ENCODE measurements around the gene TBC1D9B.

TBC1D9B gene

DNA sequence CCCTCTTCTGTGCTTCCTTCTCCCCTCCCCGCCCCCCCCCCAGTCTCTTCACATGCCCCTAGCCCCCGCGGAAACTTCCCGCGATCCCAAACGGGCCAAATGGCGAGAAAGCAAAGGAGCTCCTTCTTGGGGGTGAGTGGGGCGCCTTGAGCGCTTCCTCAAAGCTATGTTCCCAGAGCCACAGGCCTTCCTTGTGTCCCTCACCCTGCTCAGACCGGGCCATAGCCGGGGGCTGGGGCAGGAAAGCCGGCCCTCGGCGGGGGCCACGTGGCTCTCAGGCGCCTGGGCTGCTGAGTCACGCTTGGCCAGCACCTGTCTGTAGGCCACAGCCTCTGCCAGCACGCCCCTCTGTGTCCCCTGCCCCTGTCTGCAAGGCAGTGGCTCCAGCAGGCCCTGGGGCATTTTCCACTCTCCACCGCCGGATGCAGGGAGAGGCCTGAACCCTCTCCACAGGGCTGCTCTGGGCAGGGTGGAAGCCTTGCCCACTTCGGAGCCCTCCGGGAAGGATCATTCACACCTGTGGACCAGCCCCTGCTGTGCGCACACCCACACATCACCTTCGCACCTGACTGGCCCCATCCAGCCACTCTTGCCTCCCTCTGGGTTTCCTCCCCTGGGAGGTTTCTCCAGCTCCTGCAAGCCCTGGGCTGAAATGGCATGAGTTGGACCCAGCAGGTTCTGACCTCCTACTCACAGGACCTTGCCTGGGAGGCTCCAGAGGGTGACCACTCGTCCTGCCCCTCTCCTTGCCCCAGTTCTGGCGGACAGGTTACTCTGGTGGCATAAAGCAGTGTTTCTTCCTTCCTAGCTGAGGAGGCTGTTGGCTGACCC, 88.2 kb downstream of the TBC1D9B start:
- peak; percentile 49 to 53 for DNase-seq

DNA sequence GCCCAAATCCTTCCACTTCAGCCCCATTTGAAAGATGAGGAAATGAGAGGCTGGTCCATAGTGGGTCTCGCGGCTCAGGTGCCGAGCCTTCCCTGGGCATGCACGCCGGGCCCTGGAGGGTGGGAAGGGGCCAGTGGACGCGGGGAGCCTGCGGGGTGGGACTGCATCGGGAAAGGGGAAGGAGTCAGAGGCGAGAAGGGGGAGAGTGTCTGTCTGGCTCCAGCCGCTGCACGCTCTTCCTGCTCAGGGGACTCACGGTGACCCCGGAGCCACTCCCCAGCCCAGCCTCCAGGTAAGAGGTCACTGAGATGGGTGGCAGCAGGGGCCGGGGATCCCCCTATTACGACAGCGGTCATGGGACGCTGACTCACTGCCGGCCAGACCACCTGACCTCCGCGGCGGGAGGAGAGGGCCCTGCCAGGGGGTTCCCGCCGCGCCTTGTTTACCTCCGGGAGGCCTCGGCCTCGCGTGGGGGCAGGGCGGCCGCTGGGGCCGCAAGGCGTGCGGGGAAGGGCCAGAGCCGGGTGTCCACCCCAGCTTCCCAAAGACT, 88.9 kb downstream of the TBC1D9B start:
- DNase-seq = peak; percentile 83 to 88

DNA sequence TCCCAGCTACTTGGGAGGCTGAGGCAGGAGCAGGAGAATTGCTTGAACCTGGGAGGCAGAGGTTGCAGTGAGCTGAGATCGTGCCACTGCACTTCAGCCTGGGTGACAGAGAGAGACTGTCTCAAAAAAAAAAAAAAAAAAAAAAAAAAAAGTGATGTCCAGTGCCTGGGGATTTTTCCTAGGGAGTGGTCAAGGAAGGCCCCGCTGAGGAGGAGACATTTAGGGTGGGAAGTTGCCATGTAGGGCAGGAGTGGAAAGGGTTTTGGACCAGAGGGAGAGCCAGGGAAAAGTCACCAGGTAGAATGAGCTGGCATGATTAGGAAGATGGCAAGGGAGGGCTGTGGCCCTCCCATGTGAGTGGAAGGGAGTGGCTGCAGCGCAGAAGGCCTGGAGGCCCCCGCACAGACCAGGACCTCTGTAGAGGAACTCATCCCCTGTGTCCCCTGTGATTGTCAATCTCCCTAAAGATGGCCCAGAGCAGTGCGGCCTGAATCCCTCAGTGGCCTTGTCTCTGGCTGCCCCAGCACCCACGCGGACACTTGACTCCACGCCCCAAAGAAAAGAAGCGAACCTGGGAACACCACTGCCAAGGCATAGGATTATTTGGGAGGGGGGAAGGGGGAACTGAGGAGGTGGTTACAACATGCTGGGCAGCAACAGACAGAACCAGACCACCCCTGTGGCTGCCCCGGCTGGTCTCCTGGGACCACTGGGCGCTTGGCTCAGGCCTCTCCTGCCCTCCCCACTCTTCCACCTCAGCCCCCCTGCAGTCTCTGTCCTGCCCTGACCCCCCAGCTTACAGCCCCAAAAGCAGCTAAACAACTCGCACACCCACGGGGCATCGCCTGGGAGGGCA, 89.6 kb downstream of the TBC1D9B start:
- no peak for DNase-seq

DNA sequence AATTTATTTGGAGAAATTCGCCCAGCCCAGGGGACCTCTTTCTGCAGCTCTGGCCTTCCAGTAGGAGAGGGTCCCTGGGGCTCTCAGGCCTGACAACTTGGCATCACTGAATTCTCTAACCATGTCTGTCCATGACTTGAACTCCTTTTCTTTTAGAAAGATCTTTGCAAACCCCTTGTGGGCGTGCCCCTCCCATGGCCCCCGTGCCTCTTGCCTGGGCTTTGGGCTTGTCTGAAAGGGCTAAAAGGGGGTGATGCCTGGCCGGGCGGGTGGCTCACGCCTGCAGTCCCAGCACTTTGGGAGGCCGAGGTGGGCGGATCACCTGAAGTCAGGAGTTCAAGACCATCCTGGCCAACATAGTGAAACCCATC, 90.2 kb downstream of the TBC1D9B start:
- no peak for DNase-seq

DNA sequence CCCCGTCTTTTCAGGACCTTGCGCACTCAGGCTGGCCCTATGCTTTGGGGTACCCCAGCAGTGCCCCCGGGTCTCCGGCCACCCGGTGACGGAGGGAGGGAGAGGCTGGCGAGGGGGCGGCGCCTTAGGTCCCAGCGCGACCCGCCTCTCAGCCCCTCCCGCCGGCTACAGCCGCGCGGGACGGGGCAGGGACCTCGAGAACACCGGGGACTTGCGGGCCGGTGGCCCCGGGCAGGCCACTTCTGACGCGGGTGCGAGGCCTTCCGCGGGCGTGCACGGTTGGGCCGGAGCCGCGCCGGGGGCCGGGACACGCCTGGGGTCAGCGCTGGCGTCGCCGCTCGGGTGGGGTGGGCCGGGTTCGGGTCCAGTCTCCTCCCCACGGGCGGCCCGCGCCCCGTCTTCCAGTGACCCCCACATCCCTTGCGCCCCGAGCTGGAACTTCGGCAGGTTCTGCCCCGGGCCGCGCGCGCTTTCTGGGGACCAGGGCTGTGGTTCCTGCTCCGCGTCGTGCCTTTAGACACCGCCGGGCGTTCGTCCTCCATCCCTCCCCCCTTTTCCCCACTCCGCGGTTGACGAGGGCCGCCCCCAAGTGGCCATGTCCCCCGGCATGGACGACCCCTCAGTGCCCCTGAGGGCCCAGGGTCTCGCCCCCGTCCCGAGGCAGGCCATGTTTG, 90.8 kb downstream of the TBC1D9B start:
- DNase-seq = no peak

DNA sequence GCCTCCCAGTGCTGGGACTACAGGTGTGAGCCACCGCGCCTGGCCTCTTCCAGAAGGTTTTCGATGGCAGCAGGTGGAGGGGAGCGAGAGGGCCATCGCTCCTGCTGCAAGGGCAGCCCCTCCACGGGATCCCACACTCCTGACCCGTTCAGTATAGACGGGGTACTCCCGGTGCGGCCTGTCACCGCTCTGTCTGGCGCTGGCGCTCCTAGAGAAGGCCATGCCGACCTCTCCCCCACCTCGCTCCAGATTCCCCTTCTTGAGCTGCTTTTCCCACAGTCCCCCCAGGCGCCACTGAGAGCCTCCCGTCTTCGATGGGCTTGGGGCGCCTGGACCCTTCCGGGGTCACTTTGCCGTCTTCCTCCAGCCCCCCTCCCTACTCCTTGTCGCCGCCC, 91.3 kb downstream of the TBC1D9B start:
- DNase-seq = no peak

DNA sequence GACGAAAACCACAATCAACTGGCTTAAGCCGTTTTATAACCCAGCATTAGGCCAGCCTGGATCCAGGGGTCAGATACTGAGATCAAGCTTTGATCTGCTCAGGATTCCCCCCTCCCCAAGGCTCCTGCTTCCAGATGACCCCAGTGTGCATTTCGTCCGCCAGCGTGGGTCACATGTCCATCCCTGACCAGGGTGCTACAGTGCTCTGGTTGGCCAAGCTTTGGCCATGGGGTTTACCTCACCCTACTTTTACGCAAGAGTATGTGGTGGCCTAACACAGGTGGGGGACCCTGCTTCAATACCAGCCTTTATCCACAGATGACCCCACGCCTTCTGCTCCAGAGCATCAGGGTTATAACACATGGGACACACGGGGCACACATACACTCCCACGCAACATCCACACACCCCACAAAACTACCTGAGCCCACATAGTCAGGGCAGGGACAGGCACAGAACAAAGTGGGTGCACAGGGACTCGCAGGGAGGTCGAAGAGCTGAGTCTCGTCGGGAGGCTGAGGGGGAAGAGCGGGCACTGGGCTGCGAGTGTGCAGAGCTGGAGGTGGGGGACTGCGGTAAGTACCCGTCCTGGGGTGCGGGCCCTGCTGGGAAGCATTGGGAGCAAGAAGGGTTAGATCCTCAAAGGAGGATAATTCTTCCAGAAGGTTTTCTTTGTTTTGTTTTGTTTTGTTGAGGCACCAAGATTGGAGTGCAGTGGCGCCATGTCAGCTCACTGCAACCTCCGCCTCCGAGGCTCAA, 92.0 kb downstream of the TBC1D9B start:
- DNase-seq = no peak

DNA sequence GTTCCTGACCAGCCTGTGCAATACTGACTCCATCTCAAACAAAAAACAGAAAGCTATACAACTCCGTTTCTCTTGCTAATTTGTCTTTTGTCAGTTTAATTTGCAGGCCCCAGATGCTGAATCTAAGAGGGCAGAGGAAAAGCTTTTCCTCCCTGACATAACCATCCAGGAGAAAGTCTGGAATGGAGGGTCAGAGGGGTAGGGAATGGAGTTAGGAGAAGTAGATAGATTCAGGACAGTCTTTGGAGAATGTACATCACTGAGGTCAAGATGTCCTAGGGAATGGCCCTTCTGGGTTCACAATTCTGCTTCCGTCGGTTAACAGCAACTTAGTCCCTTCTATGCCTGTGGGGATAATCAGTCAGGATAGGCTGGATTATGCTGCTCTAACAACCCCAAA, 93.6 kb downstream of the TBC1D9B start:
- DNase-seq = no peak

DNA sequence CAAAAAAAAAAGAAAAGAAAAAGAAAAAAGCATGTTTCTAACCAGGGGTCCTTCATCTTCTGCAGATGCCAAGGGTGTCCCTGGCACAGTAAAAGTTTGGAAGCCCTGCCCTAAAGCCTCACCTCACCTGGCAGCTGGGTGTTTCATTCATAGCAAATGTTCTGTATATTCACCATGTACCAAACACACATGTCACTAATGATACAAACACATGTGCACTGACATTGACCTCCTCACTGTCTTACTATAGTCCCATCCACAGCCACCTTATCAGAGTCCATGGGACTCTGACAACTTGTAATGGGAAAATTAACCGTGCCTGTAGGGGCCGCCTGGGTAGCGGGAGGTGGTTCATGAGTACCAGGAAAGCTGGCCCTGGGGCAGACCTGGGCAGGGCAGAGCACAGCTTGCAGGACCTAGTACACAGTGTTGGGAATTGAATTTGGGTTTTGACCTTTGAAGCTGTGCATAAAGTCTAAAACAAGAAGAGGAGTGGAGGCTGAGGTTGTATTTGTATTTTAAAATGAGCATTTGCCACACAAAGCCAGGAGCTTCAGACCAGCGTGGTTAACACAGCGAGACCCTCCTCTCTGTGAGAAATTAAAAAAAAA, 94.6 kb downstream of the TBC1D9B start:
- no peak for DNase-seq

DNA sequence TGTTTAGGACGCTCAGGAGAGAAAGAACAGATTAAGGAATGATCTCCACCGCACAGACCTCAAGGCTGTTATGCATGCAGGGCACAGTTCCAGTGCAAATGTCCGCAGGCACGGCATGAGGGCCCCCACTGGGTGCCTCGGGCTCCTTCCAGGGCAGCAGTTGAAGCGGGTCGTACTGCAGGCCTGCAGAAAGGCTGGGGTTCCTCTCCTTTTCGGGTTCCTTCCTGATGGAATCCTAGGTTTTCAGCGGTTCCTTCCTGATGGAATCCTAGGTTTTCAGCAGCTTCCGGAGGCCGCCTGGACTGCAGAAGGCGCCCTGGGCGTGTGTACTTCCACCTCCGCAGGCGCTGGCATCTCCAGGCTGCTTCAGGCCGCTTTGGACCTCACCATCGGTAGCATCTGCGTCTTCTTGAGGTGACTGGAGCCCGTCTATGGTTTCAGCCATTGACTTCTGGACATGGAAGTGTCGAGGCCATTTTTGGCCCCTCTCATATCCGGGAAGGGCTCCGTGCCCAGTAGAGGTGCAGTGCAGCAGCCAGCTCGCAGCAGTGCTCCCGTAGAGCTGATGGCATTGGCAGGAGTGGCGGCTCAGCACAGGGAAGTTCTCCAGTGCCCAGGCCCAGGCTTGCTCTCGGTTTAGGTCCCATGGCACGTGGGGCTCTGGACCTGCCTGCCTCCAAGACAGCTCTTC, 95.4 kb downstream of the TBC1D9B start:
- DNase-seq = no peak

All from activated CD4-positive, alpha-beta T cell treated with anti-CD3 and anti-CD28 coated beads, Interleukin-2, amount 50 U/mL, for 48 hours (primary cell).